Measurements from ENCODE around the gene ODC1.
A peak's percentile ranks its signal among the peaks of the same experiment; 100 is the strongest.

Gene ODC1

DNA sequence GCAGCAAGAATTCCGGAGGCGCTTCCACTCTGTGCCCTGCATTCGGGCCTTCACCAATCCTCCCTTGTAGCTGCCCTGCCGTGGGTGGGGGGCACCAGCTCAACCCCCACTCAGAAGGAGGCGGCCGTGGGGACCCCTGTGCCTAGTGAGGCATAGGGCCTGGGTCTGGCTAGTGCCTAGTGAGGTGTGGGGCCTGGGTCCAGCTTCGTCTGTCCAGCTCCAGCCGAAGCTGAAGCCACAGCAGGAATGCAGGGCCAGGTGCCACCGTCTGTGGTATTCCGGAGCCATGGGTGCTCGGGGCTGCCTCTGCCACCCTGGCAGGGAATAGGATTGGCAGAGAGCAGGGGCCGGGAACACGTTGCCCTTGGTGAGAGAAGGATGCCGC is 12.3 kb downstream of the ODC1 start:
- no peaks in the 10 kb centered on the region for H3K9me3 Mint-ChIP-seq
- H3K4me1 Mint-ChIP-seq (ENCODE audit: low read depth): peaks cover 14% of the 10 kb centered on the region
- no peak overlapping the region for H3K4me3 Mint-ChIP-seq
- no peak overlapping the region for H3K27ac Mint-ChIP-seq
- H3K36me3 Mint-ChIP-seq (ENCODE audit: low read depth): peaks cover 18% of the 10 kb centered on the region
- peaks cover 9% of the 10 kb centered on the region for H3K27me3 Mint-ChIP-seq

DNA sequence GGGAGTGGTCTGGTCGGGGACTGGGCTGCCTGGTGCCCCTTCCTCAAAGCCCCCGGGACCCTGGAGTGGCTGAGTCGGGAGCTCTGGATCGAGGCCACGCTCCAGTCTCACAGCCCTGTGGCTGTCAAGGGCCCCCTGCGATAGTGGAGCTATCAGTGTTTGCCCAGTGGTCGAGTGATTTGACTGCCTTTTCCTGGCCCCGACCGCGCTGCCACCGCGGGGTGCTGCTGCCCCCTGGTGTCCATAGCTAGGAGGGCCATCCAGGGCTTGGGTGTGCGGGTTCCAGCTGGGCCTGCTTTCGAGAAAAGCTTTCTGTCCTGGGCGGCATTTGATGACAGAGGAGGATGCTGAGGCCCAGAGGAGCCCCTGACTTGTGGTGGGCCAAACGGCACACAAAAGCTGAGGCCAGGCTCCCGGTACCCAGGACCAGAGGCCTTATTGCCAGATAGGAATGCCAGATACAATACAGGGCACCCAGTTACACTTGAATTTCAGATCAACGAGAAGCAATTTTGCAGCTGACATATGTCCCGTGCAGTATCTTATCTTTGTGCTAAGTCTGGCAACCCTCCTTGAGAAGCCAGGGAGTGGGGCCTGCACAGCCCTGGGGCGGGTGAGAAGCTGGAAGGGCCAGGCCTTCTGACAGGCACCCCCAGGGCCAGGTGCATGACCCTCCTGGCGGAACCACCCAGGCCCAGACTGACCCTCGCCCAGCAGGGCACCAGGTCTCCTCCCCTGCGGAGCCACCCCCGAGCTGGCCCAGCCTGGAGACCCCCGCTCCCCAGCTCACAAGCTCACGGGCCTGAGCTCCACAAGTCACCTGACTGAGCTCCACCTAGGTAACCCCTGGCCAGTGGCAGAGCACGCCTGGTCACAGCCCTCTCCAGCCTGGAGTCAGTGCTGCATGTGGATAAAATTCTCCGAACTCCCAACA is 13.0 kb downstream of the ODC1 start:
- no peak overlapping the region for H3K4me3 Mint-ChIP-seq
- H3K27me3 Mint-ChIP-seq: peaks cover 10% of the 10 kb centered on the region
- H3K36me3 Mint-ChIP-seq (ENCODE audit: low read depth): peaks cover 13% of the 10 kb centered on the region
- H3K4me1 Mint-ChIP-seq (ENCODE audit: low read depth): peaks cover 14% of the 10 kb centered on the region
- H3K27ac Mint-ChIP-seq: no peak overlapping the region
- H3K9me3 Mint-ChIP-seq: no peaks in the 10 kb centered on the region

GRCh38 chr2:10433947-10434885 is 13.9 kb downstream of the ODC1 start:
- peaks cover 10% of the 10 kb centered on the region for H3K27me3 Mint-ChIP-seq
- H3K9me3 Mint-ChIP-seq: no peaks in the 10 kb centered on the region
- H3K36me3 Mint-ChIP-seq (ENCODE audit: low read depth): peaks cover 3% of the 10 kb centered on the region
- no peak overlapping the region for H3K4me3 Mint-ChIP-seq
- H3K27ac Mint-ChIP-seq: no peak overlapping the region
- peaks cover 14% of the 10 kb centered on the region for H3K4me1 Mint-ChIP-seq (ENCODE audit: low read depth)

DNA sequence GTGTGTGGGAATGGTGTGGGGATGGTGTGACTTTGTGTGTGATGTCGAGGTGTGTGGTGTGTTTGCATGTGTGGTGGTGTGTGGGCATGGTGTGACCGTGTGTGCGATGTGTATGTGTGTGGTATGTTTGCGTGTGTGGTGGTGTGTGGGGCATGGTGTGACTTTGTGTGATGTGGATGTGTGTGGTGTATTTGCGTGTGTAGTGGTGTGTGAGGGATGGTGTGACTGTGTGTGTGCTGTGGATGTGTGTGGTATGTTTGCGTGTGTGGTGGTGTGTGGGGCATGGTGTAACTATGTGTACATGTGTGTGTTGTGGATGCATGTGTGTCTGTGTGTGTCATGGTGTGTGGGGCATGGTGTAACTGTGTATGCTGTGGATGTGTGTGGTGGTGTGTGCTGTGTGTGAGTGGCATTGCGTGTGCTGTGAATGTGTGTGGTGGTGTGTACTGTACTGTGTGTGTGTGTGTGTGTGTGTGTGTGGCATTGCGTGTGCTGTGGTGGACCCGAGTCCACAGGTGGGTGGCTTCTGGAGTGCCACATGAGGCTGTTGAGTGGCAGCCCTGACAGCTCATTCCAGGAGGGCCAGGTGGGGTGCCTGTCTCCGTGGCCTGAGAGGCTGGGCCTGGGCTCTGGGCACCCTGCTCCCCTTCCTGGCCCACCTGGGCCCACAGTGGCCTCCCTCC is 14.7 kb downstream of the ODC1 start:
- Mint-ChIP-seq H3K36me3 (ENCODE audit: low read depth) (no peaks in the 10 kb centered on the region), H3K4me3 (no peak overlapping the region), H3K4me1 (ENCODE audit: low read depth) (peaks cover 14% of the 10 kb centered on the region), H3K27me3 (peaks cover 10% of the 10 kb centered on the region), H3K27ac (peak overlapping the region; percentile 41), H3K9me3 (no peaks in the 10 kb centered on the region)

DNA sequence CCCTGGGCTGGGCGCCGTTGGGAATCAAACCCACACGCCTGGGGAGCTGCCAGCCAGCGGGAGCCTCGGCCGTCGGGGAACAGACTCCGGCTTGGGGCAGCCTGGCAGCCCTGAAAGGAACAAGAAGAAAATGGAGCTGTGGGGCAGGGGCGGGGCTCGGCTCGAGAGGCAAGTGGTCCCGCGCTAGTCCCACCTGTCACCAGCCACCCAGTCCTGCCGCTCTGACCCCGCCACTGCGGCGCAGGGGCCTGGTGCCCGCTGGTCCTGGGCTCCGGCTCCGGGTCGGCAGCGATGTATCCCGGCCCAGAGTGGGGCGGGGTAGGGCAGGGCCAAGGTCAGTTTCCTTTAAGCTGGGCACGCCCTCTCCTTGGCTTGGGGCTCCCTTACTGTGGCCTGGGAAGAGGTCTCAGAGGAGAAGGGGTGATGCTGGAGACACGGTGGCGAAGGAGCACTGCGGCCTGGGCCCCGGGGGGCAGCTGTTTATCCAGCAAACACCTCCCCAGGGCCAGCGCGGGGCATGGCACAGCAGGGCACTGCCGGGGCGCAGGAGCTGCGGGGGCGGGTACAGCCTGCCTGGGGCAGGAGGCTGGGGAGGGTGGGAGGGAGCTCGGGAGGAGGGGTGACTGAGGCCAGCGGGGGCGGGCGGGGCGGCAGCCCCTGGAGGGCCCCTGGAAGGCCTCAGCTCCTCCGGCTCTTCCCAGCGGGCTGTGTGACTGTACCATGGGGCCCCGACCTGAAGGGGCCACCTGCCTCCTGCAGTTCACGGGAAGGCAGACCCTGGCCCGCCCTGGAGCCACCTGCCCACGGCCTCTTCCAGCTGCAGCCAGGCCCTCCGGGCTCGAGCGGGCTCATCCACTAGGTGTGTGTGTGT is 15.6 kb downstream of the ODC1 start:
- Mint-ChIP-seq H3K9me3 (no peaks in the 10 kb centered on the region), H3K4me1 (ENCODE audit: low read depth) (peaks cover 14% of the 10 kb centered on the region), H3K27me3 (peaks cover 10% of the 10 kb centered on the region), H3K4me3 (peak overlapping the region; percentile 10), H3K36me3 (ENCODE audit: low read depth) (peaks cover 3% of the 10 kb centered on the region), H3K27ac (no peak overlapping the region)

DNA sequence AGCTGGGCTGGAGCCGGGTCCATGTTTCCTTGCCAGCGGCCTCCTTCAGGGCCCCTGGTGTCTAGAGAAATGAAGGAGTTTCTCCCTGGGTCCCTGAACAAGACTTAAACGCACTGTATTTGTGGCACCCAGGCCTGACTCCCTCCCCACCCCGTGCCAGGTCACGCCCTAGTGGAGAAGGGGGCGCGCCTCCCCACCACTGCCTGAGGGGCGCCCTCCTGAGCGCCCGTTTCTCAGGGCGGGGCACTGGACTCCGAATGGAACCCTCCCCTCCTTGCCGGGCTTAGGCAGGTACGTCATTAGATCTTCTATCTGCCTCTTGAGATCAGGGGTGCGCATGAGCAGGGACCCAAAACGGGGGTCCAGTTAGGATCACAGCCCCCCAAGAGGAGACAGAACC is 16.3 kb downstream of the ODC1 start:
- Mint-ChIP-seq H3K4me3 (peak overlapping the region; percentile 10), H3K4me1 (ENCODE audit: low read depth) (peaks cover 14% of the 10 kb centered on the region), H3K27ac (no peak overlapping the region)

GRCh38 chr2:10430886-10431622 is 17.1 kb downstream of the ODC1 start:
- Mint-ChIP-seq H3K4me3 (no peak overlapping the region), H3K27me3 (peaks cover 10% of the 10 kb centered on the region), H3K4me1 (ENCODE audit: low read depth) (peaks cover 14% of the 10 kb centered on the region), H3K27ac (no peak overlapping the region), H3K36me3 (ENCODE audit: low read depth) (peaks cover 7% of the 10 kb centered on the region), H3K9me3 (no peaks in the 10 kb centered on the region)

More for the DNA sequence above, 16.3 kb downstream of the ODC1 start:
- Mint-ChIP-seq H3K36me3 (ENCODE audit: low read depth) (peaks cover 7% of the 10 kb centered on the region), H3K9me3 (no peaks in the 10 kb centered on the region), H3K27me3 (peaks cover 10% of the 10 kb centered on the region)

DNA sequence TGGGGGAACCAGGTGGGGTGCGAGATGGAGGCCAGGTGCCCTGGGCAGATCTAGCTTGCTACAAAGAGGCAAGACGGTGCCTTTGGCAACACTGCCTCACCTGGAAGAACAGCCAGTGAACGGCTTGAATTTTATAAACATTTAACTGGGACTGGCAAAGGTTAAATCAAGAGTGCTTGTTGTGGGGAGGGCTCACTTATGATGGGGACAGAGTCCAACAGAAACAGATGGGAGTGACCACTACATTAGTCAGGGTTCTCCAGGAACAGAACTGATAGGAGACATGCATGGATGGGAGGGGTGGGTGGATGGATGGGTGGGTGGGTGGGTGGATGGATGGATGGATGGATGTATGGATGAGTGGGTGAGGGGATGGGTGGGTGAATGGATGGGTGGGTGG is 19.2 kb downstream of the ODC1 start:
- no peak overlapping the region for H3K4me3 Mint-ChIP-seq
- H3K27ac Mint-ChIP-seq: no peak overlapping the region
- peaks cover 11% of the 10 kb centered on the region for H3K36me3 Mint-ChIP-seq (ENCODE audit: low read depth)
- H3K27me3 Mint-ChIP-seq: peaks cover 10% of the 10 kb centered on the region
- H3K4me1 Mint-ChIP-seq (ENCODE audit: low read depth): peaks cover 9% of the 10 kb centered on the region
- H3K9me3 Mint-ChIP-seq: no peaks in the 10 kb centered on the region

- H3K36me3 Mint-ChIP-seq (ENCODE audit: low read depth): peaks cover 11% of the 10 kb centered on the region
- peaks cover 8% of the 10 kb centered on the region for H3K4me1 Mint-ChIP-seq (ENCODE audit: low read depth)
- peaks cover 9% of the 10 kb centered on the region for H3K27me3 Mint-ChIP-seq
- H3K4me3 Mint-ChIP-seq: no peak overlapping the region
- H3K9me3 Mint-ChIP-seq: no peaks in the 10 kb centered on the region
- no peak overlapping the region for H3K27ac Mint-ChIP-seq
Measured at GRCh38 chr2:10428355-10428754, 19.8 kb downstream of the ODC1 start.

DNA sequence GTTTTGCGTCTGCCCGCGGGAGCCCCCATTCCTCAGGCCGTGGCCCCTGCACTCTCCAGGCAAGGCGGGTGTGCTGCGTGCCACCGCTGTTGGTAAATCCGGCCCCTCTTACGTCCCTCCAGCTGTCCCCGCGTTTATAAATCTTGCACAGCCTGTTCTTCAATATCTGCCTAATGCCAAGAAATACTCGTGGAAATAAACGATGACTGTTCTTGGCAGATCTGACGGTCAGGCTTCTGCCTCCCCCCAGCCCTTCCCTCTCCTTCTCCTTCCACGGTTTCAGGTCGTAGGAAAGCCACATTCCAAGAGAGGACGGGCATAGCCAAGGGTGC is 20.5 kb downstream of the ODC1 start:
- no peak overlapping the region for H3K4me3 Mint-ChIP-seq

GRCh38 chr2:10426726-10427617 is 21.2 kb downstream of the ODC1 start:
- peaks cover 19% of the 10 kb centered on the region for H3K36me3 Mint-ChIP-seq (ENCODE audit: low read depth)
- no peak overlapping the region for H3K4me3 Mint-ChIP-seq
- no peak overlapping the region for H3K27ac Mint-ChIP-seq
- H3K27me3 Mint-ChIP-seq: peaks cover 4% of the 10 kb centered on the region
- peaks cover 2% of the 10 kb centered on the region for H3K4me1 Mint-ChIP-seq (ENCODE audit: low read depth)
- H3K9me3 Mint-ChIP-seq: no peaks in the 10 kb centered on the region

More for the DNA sequence above, 20.5 kb downstream of the ODC1 start:
- peaks cover 12% of the 10 kb centered on the region for H3K36me3 Mint-ChIP-seq (ENCODE audit: low read depth)
- no peaks in the 10 kb centered on the region for H3K9me3 Mint-ChIP-seq
- peaks cover 4% of the 10 kb centered on the region for H3K27me3 Mint-ChIP-seq
- no peak overlapping the region for H3K27ac Mint-ChIP-seq
- H3K4me1 Mint-ChIP-seq (ENCODE audit: low read depth): peaks cover 3% of the 10 kb centered on the region

DNA sequence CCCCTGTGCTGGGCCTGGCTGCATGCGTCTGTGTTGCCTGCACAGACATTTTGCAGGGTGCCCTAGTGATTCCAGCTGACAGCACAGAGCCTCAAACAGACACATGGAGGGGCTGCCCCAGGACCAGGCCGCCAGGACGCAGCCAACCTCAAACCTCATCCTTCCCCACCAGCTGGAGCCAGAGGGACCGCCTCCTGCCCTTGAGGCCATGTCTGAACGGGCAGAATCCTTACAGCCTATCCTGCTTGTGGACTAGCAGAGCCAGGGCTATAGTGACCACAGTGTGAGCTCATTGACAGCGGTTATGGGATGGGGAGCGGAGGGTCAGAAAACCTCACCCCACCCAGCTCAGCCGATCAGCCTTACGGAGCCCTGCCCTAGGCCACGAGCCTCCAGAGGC is 22.4 kb downstream of the ODC1 start:
- Mint-ChIP-seq H3K36me3 (ENCODE audit: low read depth) (peaks cover 25% of the 10 kb centered on the region), H3K4me1 (ENCODE audit: low read depth) (no peaks in the 10 kb centered on the region), H3K27me3 (peaks cover under 1% of the 10 kb centered on the region), H3K27ac (no peak overlapping the region), H3K4me3 (no peak overlapping the region), H3K9me3 (no peaks in the 10 kb centered on the region)
